Measurements from ENCODE around the gene KRTAP20-4.

- TF ChIP-seq CTCF (IDR thresholded peaks at IDR 0.05; ENCODE audit: low read length) (no peak), EZH2phosphoT487 (IDR thresholded peaks at IDR 0.05; ENCODE audit: low read length) (no peak)
Measured at GRCh38 chr21:30577766-30578165, 42.7 kb upstream of the KRTAP20-4 start.

All from MM.1S (cell line).